Dermis blood vessel endothelial cell (primary cell): ENCODE results near the gene ZBTB21. TPM values are rescaled to one million over a fixed set of nuclear protein-coding genes. Genes with fewer than 3 reads are reported as not detected.
"Not testable (repeated sequence)": the region's sequence is repeated elsewhere in the genome, so short reads cannot be mapped to it uniquely, and the experiment has no call there.

ENCODE experiments used
- DNase-seq: peaks from one replicate; pipeline ENCODE4 v3.0.0; 2010
- total RNA-seq: library from RNA; depleted of rRNA; stranded (reverse); fragments of >200 nt; gene quantifications from 2 replicates; pipeline ENCODE4 v1.2.3, GENCODE V29; 2014

ZBTB21 gene
- total RNA-seq, 1 donor from 2014 or later = 6.1 TPM

GRCh38 chr21:42019101-42019605 lies 9.0 kb upstream of the ZBTB21 start:
- no peak for DNase-seq

DNA sequence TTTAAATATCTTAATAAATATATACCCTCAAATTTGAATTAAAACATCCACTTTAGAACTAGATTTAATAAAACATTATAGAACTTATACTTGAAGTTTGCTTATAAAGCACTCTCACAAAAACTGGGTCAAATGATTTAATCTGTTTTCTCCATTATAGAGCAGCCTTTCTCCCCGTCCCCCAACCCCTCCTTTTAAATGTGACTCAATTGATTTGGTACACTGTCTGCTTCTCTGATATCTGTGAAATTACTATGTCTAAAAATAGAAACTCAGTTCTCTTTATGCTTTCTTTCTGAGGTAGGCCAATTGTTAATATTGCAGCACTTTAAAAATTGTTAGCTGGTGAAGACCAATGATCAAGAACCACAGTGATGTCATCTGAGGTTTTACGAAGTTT lies 6.9 kb upstream of the ZBTB21 start:
- no peak for DNase-seq

- DNase-seq = no peak
Measured at GRCh38 chr21:42016364-42016985, 6.3 kb upstream of the ZBTB21 start.

- no peak for DNase-seq
Measured at GRCh38 chr21:42013931-42014330, 3.8 kb upstream of the ZBTB21 start.

DNA sequence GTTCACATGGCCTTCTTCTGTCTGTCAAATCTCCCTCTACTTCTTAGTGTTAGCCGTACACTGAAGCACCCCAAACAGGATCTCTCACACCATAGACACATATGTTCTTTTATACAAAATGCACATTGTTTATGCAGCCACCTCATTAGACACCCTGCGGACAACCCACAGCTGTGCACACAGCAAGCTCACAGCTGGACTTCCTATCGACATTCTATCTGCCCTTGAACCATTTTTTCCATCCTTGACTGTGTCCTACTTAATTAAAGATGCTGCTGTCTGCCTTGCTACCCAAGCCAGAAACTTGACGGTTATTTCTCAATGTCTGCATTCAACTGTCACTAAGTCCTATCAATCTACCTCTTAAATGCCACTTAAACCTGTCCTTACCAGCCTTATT lies 3.2 kb upstream of the ZBTB21 start:
- no peak for DNase-seq

- no peak for DNase-seq
Measured at GRCh38 chr21:42012763-42013329, 2.7 kb upstream of the ZBTB21 start.

- DNase-seq = no peak
Measured at GRCh38 chr21:42012344-42012743, 2.2 kb upstream of the ZBTB21 start.

GRCh38 chr21:42010507-42011495 lies 641 bp upstream of the ZBTB21 start:
- DNase-seq = peak; percentile 34

DNA sequence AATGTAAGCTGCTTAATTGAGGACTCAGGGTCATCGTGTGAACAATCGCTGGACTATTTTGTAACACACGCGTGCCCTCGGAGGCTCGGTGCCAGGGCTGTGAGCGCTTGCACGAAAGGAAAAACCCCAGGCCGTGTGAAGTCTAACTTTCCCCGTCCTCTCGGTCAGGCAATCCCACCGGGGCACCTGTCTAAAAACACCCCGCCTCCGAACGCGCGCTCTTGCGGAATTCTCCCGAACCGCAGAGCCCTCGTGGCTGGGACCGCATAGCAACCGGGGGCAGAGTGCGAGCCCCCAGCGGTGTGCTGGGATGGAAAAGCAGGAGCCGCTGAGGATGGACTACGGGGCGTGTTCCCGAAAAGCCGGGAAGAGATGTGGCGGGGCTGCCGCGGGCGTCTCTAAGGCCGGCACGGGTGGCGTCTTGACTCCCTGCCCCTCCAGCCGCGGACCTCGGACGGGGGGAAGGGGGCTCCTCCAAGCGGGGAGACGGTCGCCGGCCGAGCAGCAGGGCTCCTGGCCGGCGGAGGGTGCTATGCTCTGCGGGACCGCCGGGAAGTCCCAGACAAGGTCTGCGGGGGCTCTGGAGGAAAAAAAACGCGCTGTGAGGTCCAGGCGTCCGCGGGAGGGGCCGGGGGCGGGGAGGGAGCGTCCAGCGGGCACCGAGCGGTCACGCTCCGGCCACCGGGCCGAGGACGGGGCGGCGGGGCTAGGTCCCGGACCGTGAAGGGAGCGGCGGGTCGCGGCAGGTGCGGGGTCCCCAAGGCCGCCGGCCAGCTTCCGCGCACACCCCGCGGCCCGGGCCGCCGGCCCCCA lies 936 bp downstream of the ZBTB21 start:
- DNase-seq = peak; percentile 74

DNA sequence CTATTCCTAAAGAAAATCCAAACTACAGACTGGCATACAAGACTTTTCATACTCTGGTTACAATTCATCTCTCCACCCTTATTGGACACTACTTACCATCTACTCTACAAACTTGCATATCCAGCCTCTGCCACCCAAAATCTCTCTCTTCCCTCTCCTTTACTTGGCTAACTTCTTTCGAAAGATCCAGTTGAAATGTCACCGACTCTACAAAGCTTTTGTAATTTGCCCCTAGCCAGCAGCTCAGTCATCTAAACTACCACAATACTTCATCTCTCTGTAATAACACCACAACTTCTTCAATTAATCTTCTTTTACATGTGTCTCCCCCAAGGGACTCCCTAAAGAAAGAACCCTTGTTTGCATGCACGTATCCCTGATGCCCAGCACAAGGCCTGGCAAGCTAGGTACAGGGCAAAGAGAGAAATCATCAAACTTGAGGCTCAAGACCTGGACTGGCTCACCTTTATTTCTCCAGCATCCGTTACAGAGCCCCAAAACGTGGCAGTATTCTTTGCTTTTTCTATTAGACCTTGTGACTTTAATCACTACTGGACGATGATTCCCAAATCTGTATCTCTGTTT lies 2.7 kb downstream of the ZBTB21 start:
- DNase-seq = no peak

DNA sequence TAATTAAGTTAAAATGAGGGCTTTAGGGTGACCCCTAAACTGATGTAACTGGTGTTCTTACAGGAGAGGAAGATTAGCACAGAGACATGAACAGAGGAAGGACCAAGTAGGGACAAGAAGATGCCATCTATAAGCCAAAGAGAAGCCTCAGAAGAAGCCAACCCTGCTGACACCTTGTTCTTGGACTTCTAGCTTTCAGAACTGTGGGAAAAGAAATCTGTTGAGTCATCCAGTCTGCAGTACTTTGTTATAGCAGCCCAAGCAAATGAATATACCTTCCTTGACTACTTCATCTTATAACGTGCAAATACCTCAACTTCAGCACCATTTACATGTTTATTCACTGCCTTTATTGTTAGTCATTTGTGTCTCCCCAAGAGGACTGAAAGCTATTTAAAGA lies 3.4 kb downstream of the ZBTB21 start:
- no peak for DNase-seq

DNA sequence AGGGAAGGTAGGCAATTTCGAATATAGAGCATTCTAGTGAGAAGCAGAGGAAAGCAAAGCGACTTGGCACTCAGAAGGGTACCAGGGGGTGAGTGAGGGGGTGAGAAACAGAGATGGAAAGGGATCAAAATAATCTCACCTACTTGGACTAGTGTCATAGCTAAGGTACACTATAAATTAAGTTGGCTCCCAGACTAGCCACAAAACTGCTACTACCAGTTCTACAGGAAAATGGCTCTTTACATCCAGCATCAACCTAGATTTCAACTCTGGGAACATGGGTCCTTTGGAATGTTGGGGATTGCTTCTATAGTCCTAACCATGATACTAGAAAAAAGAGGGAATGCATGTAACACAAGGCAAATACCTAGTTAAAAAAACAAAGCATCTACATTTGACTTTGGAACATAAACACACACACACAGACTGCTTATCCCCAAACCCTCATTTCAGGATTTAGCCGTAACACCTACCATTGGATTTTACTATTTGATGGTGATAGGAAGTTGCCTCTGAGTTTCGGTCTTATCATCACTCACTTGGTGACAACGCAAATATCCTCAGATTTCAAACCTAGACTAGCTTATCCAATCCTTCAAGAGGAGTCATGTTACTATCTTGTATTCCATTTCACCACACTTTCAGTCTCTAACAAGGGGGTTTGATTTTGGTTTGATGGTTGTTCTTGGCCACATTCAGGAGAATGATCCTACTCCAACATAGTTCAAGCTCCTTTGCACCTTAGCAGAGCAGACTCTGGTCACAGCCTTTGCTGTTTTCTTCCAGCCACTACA lies 5.6 kb downstream of the ZBTB21 start:
- DNase-seq = no peak

DNA sequence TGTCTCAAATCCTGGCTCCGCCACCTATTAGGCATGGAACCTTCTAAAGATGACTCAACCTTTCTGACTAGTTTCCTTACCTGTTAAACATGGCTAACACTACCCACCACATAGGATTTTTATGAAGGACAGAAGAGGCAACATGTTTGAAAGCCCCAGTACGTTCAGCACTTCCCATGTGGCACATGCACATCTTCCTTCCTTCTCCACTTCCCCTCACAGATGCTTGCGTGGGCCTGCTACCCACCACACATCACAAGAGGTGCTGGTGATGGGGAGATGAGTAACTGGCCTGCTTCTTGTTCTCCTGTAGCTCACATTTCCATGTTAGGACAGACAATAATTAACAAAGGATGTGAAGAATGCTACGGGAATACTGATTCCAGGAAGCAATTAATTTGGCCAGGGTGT lies 7.1 kb downstream of the ZBTB21 start:
- DNase-seq = peak; percentile 9

DNA sequence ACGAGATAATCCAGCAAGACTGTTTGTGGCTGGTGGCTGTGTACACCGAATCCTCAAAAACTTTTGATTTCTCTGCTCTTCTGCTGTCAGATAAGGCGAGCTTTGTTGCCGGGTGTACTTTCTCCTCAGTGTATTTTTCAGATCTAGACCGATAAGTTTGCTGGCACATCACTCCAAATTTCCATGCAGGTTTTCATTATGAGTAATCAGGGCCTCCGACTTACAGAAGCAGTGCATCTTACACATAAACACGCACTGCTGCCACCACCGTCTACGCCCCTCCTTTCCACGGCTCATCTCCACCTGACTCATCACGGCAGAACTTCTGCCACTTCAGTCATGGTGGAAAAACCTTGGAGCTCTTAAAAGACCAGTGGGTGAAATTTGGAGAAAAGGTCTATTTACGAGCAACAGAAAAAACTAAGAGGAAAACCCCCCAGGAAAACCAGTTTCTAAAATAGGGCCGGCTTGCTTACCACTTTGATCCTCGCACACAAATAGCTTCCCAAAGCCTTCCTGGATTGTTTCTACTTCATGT lies 7.7 kb downstream of the ZBTB21 start:
- peak; percentile 17 for DNase-seq

GRCh38 chr21:42001781-42002180 lies 8.4 kb downstream of the ZBTB21 start:
- DNase-seq = no peak

DNA sequence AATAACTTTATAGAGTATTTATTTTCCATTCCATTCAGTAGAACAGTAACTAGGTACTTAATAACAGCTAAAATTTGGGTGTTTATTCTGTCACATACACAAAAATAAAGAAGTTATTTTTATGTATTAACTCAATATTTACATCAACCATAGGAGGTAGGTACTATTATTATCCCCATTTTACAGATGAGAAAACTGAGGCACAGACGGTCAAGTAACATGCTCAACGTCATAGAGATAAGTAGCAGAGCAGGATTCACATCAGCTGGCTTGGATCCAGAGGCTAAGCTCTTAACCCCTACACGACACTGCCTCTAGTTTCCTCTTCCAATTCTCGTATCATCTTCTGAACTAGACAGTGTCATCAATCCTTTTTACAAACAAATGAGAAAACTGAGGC lies 9.3 kb downstream of the ZBTB21 start:
- DNase-seq = no peak

DNA sequence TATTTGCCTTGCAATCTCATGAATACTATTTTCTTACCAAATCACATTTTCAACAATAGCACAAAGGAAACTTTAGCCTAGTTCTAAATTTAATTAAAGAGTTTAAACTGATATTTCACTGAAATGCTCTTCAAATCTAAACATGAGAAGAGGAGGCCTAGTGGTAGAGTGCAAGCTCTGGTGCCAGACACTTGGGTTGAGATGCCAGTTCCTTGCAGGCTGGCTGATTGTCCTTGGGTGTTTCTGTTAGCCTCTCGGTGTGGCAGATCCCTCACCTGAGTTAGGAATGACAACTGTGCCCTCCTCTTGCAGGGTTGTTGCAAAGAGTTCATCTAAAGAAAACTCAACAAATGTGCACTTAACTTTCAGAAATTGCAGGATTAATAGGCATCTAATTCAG lies 12.5 kb downstream of the ZBTB21 start:
- no peak for DNase-seq

DNA sequence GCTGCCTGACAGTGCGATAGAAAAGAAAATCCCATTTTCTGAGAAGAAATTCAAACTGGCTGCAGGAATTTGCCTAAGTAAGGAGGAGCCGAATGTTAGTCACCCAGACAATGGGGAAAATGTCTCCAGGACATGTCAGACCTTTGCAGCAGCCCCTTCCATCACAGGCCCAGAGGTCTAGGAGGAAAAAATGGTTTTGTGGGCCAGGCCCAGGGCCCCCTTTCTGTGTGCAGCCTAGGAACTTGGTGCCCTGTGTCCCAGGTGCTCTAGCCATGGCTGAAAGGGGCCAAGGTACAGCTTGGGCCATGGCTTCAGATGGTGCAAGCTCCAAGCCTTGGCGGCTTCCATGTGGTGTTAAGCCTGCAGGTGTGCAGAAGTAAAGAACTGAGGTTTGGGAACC lies 14.6 kb downstream of the ZBTB21 start:
- no peak for DNase-seq

DNA sequence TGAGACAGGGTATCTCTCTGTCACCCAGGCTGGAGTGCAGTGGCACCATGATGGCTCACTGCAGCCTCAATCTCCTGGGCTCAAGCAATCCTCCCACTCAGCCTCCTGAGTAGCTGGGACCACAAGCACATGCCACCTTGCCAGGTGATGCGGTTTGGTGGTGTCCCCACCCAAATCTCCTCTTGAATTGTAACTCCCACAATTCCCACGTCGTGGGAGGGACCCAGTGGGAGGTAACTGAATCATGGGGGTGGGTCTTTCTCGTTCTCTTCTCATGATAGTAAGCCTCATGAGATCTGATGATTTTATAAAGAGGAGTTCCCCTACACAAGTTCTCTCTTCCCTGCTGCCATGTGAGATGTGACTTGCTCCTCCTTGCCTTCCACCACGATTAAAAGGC lies 15.5 kb downstream of the ZBTB21 start:
- DNase-seq = not testable (repeated sequence)

- DNase-seq = peak; percentile 48
Measured at GRCh38 chr21:41993744-41994143, 16.4 kb downstream of the ZBTB21 start.

DNA sequence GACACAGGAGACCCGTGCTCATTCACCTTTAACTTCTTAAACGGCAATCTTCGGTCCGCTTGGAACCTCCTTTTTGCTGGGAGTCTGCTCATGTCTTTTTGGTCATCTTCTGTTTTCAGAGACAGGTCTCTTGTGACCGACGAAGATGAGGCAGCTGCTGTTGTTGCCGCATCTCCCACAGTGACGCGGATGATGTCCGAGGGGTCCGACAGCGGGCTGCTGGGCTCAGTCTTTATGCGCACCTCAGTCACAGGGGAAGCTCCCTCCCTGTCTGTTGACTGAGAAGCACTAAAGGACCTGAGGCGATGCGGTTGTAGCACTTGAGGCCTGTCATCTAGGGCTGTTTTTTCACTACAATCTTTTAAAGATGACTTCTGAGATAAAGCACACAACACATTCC lies 17.6 kb downstream of the ZBTB21 start:
- no peak for DNase-seq
